ENCODE results near the gene GPC6.

Gene GPC6

DNA sequence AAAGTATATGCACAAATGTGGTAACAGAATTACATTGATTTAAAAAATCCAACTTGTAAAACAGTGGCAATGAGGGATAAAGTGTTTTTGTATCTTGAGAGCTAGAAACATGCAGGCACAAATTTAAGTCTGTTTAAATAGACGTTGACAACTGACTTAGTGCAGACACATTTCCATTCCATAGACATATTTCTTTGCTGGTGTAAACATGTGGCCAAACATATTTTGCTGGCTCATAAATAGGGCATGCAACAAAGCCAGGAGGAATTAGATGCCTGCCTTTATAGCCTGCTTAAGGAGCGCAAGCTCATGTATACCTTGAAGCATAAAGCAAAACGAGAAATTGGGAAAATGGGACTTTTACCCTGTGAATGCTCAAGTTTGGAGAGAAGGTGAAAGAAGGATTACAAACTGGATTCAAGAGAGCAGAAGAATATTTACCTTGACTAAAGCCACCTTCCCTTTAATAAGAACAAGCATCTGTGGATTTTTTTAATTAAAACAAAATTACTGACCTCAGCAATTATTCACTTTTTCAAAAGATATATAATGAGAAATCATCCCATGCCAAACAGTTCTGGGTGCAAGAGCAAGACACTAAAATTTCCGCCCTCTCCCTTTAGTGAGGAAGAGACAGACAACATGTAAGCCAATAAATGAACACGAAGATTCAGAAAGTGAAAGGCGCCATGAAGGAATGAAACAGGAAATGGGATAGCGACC lies 1181.9 kb downstream of the GPC6 start:
- no peak for DNase-seq

DNA sequence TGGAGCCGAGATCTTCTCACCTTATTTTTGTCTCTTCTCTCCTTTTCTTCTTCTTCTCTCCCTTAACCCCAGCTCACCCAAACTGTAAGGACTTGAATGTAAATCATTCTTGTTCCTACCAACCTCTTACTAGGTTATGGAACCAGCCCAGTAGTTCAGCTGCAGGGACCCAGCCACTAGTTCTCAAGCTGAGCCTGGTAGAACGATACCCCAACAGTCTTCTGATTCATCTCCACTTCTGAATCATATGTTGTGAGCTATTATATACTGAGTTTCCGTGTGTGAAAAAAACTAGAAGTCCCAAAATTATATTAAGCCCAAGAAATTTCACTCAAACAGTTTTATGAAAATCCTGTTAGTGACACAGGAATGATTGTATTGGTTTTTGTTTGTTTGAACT lies 1185.1 kb downstream of the GPC6 start:
- peak; percentile 15 for DNase-seq

DNA sequence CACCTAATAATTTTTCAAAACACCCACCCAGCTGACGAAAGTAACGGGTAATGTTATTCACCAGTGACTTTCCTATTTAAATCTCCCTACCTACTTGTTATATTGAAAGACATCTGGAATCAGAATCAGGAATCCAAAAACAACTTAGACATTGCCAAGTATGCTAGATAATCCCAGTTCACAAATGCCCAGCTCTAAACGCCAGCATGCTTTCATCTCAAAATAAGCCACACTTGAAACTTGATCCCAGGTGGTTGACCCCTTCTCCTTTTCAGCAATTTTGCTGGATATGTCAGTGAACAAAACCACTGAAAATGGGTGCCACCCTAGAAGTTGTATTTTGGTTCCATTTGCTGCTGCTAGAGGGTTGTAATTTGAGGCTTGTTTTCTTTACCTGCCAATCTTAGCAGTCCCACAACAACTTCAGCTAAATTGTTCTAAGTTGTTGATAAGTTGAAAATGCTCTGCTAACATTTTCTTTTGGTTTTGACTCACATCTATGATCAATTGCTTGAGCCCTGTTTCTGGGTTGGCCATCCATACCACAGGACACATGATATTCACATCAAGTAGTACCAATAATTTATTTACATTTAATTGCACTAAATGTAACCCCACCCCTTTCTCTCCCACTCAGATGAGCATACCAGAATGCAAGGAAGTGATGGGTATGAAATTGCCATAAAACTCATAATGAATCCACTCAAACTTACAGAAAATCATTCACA lies 1186.4 kb downstream of the GPC6 start:
- no peak for DNase-seq

DNA sequence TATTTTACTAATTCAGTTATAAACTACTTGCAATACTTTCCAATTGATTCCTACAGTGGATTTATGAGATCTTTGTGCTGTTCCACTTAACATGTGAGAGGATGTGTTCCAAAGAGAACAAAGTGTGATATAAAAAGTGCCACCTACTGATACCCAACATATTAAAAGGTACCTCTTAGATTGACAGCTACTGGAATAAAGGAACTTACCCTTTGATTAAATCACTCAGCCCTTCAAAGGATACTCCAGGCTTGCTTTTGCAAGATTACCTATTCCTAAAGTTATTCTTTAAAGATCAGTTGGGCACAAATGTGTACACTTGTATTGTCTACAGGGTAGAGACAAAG lies 1187.0 kb downstream of the GPC6 start:
- DNase-seq, result no peak

DNA sequence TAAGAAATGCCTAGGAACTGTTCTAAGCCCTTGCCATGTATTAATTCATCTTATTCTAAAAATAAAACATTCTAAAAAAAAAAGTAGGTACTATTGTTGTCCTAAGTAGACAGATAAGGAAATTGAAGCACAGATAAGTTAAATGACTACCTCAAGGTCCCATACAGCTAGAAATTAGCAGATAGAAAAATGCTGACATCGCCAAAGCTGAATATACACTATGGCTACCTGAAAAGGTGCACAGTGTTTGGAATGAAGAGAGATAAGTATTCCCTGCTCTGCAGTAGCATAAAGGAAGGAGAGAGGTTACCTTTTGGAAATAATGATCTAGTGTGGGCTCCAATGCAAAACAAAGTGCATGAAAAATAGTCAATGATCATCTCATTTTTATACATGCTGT lies 1187.5 kb downstream of the GPC6 start:
- no peak for DNase-seq

DNA sequence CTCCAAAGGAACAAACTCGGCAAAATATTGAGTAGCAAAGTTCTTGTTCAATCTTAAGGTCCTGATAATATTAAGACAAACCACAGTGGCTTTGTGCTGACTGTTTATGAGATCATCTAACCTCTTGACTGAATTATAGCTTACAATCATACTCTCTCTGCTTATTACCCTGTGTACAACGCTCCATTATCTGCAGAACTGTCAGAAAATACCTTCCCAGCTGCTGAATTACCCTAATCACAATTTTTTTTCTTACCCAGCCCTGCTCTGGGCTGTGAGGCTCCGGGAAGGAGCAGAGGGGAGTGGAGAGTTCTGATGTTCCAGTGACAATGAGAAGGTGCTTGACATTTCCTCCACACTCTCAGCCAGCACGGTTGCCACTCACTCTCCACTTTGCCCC lies 1188.1 kb downstream of the GPC6 start:
- DNase-seq, result no peak

DNA sequence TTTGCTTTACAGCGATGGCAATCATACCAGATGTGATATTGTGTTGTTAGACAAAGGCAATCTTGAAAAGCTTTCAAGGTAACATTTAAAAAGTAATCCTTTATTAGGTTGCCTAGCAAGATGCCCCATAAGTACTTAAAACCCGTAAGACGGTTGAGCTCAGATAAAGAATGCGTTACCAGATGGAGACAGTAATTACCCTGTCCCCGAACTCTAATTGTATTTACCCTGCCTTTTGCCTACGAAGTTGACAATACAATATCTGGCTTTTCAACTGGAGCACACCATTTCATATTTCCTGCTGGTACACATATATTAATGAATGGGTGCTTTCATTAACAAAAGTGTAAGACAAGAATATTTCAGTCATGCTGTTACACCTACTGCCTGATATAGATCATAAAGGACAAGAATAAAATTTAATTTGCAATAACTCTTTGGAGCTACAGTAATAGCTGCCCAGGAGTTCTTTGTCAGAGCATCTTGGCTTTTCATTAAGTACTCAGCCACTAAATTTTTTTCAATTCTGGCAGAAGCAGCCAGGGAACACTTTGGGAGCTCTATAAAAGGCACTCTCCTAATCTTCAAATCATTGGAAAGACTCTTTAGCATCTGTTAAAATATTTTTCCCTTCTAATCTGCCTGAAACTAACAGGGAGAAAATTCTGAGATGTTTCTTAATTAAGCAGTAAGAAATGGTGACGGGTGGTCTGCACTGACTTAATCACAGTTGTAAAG lies 1189.1 kb downstream of the GPC6 start:
- DNase-seq, result no peak

DNA sequence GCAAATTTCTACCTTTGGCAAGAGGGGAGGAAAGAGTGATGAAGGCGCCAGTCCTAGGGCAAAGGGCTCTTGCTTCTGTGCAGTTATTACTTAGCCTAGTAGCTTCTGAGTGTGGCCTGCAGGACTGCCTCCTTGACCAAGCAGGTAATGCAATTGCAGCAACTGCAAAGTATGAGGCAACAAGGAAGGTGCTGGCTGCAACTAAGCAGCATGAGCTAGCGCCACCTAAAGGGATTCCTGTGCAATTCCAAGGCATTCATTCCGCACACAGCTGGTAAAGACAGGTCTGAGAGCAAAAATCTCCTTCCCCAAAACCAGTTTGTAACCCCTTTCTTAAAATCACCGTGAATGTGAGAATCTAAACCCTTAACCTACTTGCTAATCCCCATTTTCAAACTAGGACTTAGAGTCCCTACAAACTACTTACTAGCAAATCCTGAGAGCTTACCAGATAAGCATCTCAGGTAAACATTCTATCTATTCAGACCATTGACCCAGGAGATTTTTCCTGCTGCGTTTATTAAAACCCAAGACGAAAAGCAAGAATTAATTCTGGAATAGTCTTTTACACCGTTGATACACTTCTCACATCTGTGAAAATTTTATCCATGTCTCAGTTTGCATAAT lies 1190.0 kb downstream of the GPC6 start:
- no peak for DNase-seq

DNA sequence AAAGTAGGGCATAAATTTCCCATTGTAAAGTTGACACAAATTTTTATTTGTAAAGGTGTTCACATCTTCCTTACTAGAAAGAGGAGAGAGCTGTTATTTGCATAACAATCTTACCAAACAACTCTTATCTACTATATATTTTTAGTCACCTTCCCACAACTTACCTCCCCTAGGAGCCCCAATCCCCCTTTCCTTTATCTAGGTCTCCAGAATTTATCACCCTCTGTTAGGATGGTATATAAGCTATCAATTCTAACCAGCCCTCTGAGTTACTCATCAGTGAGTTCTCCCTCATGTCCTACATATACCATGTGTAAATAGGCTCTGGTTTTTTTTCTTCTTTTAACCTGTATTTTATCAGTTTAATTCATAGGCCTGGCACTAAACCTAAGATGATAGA lies 1190.7 kb downstream of the GPC6 start:
- no peak for DNase-seq

DNA sequence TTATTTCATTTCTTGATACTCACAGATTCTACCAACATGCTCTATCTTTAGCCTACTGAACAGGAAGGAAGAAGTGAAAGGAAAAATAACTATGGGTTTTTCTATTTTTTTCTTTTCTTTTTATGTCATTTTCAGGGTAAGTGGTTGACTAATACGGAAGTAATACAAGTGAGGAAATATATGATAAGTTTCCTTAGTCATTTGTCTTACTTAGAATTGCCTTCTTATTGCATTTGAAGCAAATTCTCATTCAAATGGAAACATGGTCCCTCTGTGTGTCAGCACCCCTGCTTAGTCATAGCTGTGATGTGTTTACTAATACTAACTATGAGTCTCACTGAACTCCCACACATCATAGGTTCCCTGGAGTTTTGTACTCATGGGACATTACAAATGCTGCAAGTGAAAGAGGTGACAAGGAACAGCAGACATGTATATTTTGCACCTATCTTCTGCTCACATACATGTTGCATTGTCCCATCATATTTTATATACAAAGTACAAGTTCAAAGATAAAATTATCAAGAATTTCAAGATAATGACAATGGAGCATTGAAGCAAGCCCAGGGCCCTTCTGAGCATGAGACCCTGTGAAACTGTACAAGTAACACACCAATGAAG lies 1192.8 kb downstream of the GPC6 start:
- peak; percentile 63 for DNase-seq

DNA sequence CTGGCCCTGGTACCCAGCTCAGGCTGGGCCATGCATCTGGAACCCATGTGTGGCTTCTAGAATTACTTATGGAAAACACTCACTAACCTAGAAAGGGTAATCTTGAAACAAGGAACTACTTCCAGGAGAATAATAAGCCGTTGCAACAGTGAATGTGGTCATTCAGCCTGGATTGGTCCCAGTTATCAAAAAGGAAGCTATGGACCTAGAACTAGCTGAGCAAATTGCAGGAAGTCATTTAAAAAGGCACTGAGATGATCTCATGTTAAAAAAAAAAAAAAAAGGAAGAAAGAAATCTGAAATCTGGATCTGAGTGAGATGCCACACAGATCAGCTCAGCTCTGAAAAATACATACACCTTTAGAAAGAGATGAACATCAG lies 1193.3 kb downstream of the GPC6 start:
- DNase-seq, result no peak

DNA sequence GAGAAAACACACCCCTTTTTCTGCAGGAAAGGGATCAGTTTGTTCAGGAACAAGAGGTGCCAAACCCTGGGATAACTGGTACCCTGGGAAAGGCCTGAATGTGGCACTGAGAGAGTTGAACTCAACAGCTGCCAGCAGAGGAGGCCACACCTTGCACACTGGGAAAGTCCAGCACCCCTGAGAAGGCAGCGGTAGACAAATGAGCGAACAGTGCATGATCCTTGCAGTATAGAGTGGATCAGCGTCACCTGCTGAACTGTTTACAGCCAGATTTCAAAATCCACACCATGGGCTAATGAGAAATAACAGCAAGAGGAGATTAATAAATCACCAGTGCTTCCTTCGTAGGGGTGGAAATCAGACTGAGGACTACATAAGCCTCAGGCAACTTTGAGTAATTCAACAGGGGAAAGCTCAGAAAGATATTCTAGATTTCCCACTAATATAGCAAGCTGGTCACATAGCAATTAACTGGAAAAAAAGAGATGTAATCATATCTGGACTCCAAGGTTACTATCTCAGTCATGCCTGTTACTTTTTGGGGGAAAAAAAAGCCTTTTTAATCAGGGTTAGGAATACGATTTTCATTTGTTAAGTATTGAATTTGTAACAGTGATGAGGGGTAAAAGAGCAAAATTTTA lies 1200.8 kb downstream of the GPC6 start:
- DNase-seq, result no peak

DNA sequence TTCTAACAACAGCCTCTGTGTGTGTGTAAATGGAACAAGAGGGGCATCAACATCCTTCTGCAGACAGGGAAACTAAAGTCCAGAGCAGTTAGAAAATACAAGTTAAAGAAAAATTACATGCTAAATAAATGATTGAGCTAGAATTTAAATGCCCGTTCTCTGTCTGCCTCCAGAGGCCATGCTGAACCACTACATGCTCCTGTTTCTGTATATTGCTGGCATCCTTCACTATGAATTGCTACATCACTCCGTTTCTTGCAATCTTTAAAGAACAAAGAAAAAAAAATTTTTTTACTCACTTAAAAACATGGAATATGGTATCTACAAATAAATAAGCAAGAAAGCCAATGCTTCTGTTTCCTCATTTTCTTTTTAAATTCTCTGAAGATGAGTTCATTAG lies 1205.0 kb downstream of the GPC6 start:
- DNase-seq, result no peak

DNA sequence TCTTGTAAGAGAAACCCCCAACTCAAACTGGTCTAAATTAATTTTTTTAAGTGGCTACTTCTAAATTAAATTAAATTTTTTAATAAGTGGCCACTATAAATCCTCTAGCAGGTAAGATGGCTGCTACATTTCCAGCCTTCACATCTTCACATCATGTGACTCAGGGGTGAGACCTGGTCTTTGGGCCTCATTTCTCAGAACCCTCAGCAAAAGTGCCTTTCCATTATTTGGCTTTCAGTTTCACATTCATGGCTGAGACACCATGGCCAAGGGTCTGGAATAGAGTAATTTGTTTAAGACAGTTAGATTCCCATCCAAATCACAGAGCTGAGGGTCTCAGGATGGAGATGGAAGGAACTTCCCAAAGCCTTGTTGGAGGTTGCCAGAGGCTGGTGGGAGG lies 1205.4 kb downstream of the GPC6 start:
- peak; percentile 10 for DNase-seq

DNA sequence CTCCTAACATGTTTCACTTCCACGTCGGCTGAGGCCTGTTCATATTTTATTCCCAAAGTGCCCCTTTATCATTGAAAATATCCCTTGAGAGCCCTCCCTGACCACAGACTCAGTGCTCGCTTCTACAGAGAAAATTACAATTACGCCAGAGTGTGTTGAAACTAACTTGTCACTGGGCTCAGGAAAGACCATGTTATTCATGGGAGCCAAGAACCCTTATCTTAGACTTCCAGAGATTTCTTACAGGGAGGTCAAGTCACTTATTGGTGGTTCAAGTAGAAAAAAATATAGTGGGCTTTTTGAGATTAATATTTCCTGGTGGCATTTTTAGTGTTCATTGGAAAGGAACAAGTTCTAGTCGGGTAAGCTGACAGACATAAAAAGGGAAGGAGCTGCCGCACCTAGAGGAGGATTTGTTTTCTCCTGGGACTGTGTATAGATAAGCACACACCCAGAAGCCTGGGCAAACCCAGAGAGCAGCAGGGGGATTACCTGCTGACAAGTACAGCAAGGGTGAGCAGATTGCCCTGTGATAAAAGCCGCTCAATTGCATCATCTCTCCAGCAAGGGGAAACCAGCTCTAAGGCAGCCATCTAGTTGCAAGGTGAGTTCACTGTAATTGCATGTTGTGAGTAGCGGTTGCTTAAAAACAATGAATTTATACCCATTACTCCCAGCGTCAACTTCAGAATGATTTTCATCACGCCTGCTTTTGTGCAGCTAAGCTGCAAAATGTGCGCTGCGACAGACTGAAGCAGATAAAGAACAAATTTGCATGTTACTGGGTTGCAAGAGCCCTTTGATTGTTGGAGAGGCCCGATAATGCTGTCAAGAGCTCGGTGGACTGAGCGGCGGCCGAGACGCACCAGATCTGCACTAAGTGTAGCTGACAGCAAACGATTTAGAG lies 1206.7 kb downstream of the GPC6 start:
- DNase-seq, result peak; percentile 25

DNA sequence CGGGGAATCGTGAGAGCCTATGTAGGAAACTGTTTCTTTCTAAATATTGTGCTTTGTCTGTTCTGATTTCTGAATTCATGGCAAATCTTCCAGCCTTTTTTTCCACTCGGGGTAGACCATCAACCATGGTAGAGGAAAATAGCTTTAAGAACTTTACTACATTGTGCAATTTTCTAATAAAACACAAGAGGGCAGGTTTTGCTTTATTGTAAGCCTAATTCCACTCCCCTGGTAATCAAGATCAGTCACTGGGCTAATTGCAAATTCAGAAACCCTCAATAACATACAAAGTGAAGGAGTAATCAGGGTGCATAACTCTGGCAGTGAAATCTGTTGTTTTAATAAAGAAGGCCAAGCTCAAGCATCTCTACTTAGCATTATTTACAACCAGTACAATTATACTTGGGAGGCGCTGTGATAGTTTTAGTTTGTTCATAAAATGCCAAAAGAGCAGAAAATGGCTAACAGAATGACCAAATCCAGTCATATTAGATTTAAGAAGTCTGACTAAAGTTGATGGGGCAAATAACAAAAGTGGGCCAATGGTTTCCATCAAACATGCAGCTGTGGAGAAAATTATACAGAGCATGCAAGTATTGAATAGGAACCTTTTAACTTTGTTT lies 1209.1 kb downstream of the GPC6 start:
- no peak for DNase-seq

DNA sequence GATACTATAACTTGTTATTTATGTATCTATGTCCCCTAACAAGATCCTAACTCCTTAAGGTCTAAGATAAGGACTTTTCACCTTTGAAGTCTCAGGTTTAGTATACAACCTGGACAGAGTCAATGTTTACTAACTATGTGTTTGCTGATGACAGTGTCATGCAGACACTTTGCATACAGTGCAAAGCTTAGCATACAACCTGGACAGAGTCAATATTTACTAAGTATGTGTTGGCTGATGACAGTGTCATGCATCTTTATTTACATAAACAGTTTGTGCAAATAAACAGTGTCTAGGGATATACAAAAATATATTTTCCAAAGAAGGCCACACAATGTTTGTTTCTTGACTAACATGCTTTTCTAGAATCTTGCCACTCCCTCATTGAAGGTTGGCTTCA lies 1218.2 kb downstream of the GPC6 start:
- DNase-seq, result no peak

DNA sequence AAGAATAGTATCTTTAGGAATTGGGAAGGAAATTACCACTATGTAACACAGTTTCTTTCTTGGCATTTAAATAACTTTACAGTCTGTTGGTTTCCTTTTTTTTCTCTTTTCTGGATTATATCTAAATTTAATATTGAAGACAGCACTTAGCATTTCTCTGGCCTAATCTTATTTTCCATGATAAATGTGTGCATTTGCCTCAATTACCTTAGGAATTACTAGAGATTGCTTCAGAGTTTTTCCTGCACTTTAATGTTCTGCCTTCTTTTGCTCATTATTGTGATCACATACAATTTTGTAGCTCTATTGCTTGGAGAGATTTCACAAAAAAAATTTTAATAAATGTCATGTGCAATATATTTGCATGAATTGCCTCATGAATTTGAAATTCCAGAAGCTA lies 1227.7 kb downstream of the GPC6 start:
- DNase-seq, result no peak

DNA sequence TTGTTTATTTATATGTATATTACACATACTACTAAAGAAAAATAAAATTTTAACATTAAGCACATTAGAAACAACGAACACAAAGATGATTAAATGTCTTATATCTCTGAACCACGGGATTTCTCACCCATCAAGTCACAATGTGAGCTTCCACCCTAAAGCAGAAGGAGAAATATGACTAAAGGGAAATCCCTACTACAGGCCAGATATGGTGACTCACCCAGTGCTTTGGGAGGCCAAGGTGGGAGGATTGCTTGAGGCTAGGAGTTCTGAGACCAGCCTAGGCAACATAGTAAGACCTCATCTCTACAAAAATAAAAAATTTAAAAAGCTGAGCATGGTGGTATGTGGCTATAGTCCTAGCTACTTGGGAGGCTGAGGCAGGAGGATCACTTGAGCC lies 1228.3 kb downstream of the GPC6 start:
- DNase-seq, result peak; percentile 17

DNA sequence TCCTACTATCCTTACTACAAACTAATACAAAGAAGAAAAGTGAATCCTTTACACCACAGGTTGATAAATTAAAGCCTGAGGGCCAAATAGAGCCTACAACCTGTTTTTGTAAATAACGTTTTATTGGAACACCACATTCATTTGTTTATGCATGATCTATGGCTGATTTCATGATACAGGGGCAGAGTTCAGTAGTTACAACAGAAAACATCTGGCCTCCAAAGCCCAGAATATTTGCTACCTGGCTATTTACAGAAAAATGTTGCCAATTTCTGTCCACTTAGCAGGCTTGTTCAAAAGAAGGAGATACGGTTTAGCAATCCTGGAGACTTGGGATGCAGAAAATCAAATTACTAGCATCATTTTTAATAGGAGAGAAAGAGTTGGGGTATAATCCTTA lies 1228.8 kb downstream of the GPC6 start:
- no peak for DNase-seq

Data from stimulated activated CD4-positive, alpha-beta T cell treated with anti-CD3 and anti-CD28 coated beads, Interleukin-4, amount 100 ng/mL, for 24 hours (primary cell).